Keratinocyte (primary cell): Measurements from ENCODE around the gene PGLYRP2. TPM values are rescaled to one million over a fixed set of nuclear protein-coding genes. Genes with fewer than 3 reads are reported as not detected.

Source experiments
- DNase-seq: peaks from one replicate; pipeline ENCODE4 v3.0.0-alpha.2; 2011; ENCODE audit warnings: low read depth, missing footprints, low spot score
- FAIRE-seq: peaks from 2 replicates; lab custom pipeline; 2011; peaks lifted over from hg19 to GRCh38; lab: Jason Lieb, UNC
- H2AFZ ChIP-seq: 2 replicates; pipeline ENCODE4 v1.6.0; 2012; ENCODE audit warnings: low read length, control low read depth, inconsistent platforms; ENCODE audit not compliant: control insufficient read depth
- H3K27ac ChIP-seq: 2 replicates; pipeline ENCODE4 v1.5.1; 2011; ENCODE audit warnings: low read length; ENCODE audit not compliant: control insufficient read depth, insufficient read depth
- H3K27me3 ChIP-seq: 3 replicates; pipeline ENCODE4 v1.6.0; 2011; ENCODE audit warnings: low read length; ENCODE audit not compliant: control insufficient read depth, insufficient read depth; ENCODE audit errors: extremely low read depth
- H3K36me3 ChIP-seq, 2 experiments: 2 replicates in 1 of 2; 3 replicates in 1 of 2; pipeline ENCODE4 v1.5.1; 2011; ENCODE audit warnings: low read length in 2 of 2, mild to moderate bottlenecking in 1 of 2; ENCODE audit not compliant: control insufficient read depth in 2 of 2, insufficient read depth in 2 of 2; ENCODE audit errors: extremely low read depth in 1 of 2
- H3K4me1 ChIP-seq: 3 replicates; pipeline ENCODE4 v1.5.1; 2011; ENCODE audit warnings: low read length; ENCODE audit not compliant: control insufficient read depth, insufficient read depth; ENCODE audit errors: extremely low read depth
- H3K4me2 ChIP-seq: 3 replicates; pipeline ENCODE4 v1.6.0; 2011; ENCODE audit warnings: low read depth, low read length; ENCODE audit not compliant: control insufficient read depth, insufficient read depth; ENCODE audit errors: extremely low read depth
- H3K4me3 ChIP-seq, 3 experiments: fragments of 200-600 bp in 1 of 3; sonication (generic) in 1 of 3; 2 replicates in 2 of 3; 3 replicates in 1 of 3; pipeline ENCODE4 v1.5.1; 2011 to 2016; ENCODE audit warnings: low read length in 3 of 3, mild to moderate bottlenecking in 3 of 3, control low read depth in 2 of 3, inconsistent platforms in 1 of 3, low read depth in 1 of 3, mixed read lengths in 1 of 3, mixed run types in 1 of 3, moderate library complexity in 1 of 3; ENCODE audit not compliant: control insufficient read depth in 2 of 3, insufficient read depth in 2 of 3; ENCODE audit errors: extremely low read depth in 1 of 3
- H3K79me2 ChIP-seq: 2 replicates; pipeline ENCODE4 v1.6.0; 2012; ENCODE audit warnings: low read length; ENCODE audit not compliant: control insufficient read depth, insufficient read depth
- H3K9ac ChIP-seq: 3 replicates; pipeline ENCODE4 v1.6.0; 2011; ENCODE audit warnings: low read length; ENCODE audit not compliant: control insufficient read depth, insufficient read depth; ENCODE audit errors: extremely low read depth
- H3K9me1 ChIP-seq: 3 replicates; pipeline ENCODE4 v1.6.0; 2011; ENCODE audit warnings: low read length; ENCODE audit not compliant: control insufficient read depth, insufficient read depth; ENCODE audit errors: extremely low read depth
- H3K9me3 ChIP-seq: 2 replicates; pipeline ENCODE4 v1.5.1; 2012; ENCODE audit warnings: low read depth, low read length; ENCODE audit not compliant: control insufficient read depth
- H4K20me1 ChIP-seq: 3 replicates; pipeline ENCODE4 v1.6.0; 2011; ENCODE audit warnings: low read length; ENCODE audit not compliant: control insufficient read depth, insufficient read depth; ENCODE audit errors: extremely low read depth
- EZH2 ChIP-seq: IDR thresholded peaks from one replicate; pipeline ENCODE4 v1.6.1; 2012; ENCODE audit warnings: inconsistent platforms, mild to moderate bottlenecking, low read length, moderate library complexity
- dilution Hi-C: fragments of 300-500 bp; cut with MboI; formaldehyde crosslinking; loops from one replicate; pipeline ENCODE4 v1.7.0; 2020; ENCODE audit warnings: low sequenced_read_pairs; ENCODE audit not compliant: extremely low pct_ligation_motif_present
- polyA plus RNA-seq, 5 experiments: library from polyadenylated mRNA; depleted of rRNA in 3 of 5; stranded (reverse) in 3 of 5; stranded (forward) in 1 of 5; unstranded in 1 of 5; fragments of >200 nt; gene quantifications; 1 replicate in 1 of 5; 2 replicates in 3 of 5; 3 replicates in 1 of 5; pipeline versions ENCODE4 v1.2.1 to v1.2.3, GENCODE V29; 2011 to 2012; ENCODE audit warnings: missing spikeins in 2 of 5, low read depth in 1 of 5, low replicate concordance in 1 of 5
- TF ChIP-seq, protein P1 (sequence below), 3 experiments: IDR thresholded peaks in 1 of 3; conservative IDR thresholded peaks in 1 of 3; optimal IDR thresholded peaks in 1 of 3; 2 replicates in 2 of 3; 3 replicates in 1 of 3; pipeline versions ENCODE3 to v1.5.1; 2011; ENCODE audit warnings: low read length in 3 of 3, mild to moderate bottlenecking in 3 of 3, moderate library complexity in 2 of 3, control low read depth in 1 of 3, inconsistent platforms in 1 of 3; ENCODE audit not compliant: insufficient read depth in 2 of 3; ENCODE audit errors: extremely low read depth in 1 of 3

Gene PGLYRP2
- polyA plus RNA-seq, 1 donor (not counting 4 experiments of a cell fraction or from before 2014, with no cell fraction given): not detected

DNA sequence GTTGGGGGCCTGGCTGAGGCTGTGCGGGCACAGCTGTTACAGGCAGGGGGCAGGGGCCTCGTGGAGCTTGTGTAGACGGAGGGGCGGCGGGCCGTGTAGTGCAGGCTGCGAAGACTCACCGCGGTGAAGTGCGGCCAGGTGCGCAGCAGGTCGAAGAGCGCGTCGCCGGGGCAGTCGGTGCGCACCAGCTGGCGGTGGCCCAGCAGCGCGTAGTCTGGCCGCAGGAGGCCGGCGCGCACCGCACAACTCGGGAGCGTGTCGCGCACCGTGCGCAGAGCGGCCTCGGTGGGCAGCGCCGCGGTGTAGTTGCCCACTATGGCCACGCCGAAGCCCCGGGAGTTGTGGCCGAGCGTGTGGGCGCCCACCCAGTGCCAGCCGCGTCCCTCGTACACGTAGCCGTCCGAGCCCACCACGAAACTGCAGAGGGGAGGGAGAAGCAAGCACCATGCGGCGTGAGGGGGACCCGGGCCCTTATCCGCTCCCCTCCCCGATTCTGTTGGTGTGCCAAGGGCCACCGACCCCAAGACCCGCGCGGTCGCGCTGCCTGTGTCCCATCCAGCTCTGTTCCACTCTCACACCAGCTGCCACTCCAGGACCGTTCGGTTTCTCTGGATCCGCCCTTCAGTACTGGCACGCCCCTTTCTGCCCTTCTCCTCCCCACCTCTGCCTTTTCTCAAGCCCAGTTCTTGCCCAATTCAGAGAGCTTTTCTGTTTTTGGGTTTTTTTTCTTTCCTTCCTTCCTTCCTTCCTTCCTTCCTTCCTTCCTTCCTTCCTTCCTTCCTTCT is 9.6 kb downstream of the PGLYRP2 start:
- H4K20me1 ChIP-seq: no peaks in the 10 kb centered on the region
- no peaks in the 10 kb centered on the region for H3K4me1 ChIP-seq
- DNase-seq (no peak), FAIRE-seq (no peak)
- no peak overlapping the region for H2AFZ ChIP-seq
- no peak overlapping the region for H3K4me3 ChIP-seq
- dilution Hi-C loops: no loop called here
- H3K27me3 ChIP-seq: peaks cover 18% of the 10 kb centered on the region
- H3K9me1 ChIP-seq: no peaks in the 10 kb centered on the region
- no peak overlapping the region for H3K27ac ChIP-seq
- no peak overlapping the region for H3K9ac ChIP-seq
- peak; percentile 67 for TF ChIP-seq EZH2
- TF ChIP-seq, protein P1, sequence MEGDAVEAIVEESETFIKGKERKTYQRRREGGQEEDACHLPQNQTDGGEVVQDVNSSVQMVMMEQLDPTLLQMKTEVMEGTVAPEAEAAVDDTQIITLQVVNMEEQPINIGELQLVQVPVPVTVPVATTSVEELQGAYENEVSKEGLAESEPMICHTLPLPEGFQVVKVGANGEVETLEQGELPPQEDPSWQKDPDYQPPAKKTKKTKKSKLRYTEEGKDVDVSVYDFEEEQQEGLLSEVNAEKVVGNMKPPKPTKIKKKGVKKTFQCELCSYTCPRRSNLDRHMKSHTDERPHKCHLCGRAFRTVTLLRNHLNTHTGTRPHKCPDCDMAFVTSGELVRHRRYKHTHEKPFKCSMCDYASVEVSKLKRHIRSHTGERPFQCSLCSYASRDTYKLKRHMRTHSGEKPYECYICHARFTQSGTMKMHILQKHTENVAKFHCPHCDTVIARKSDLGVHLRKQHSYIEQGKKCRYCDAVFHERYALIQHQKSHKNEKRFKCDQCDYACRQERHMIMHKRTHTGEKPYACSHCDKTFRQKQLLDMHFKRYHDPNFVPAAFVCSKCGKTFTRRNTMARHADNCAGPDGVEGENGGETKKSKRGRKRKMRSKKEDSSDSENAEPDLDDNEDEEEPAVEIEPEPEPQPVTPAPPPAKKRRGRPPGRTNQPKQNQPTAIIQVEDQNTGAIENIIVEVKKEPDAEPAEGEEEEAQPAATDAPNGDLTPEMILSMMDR (optimal IDR thresholded peaks at IDR 0.05 in 1 of 3, IDR thresholded peaks at IDR 0.05 in 1 of 3, conservative IDR thresholded peaks at IDR 0.05 in 1 of 3; ENCODE audit: extremely low read depth in 1 of 3, insufficient read depth in 2 of 3, low read length in 3 of 3): no peak
- H3K36me3 ChIP-seq: no peaks in the 10 kb centered on the region
- no peaks in the 10 kb centered on the region for H3K79me2 ChIP-seq
- no peaks in the 10 kb centered on the region for H3K9me3 ChIP-seq
- no peak overlapping the region for H3K4me2 ChIP-seq

DNA sequence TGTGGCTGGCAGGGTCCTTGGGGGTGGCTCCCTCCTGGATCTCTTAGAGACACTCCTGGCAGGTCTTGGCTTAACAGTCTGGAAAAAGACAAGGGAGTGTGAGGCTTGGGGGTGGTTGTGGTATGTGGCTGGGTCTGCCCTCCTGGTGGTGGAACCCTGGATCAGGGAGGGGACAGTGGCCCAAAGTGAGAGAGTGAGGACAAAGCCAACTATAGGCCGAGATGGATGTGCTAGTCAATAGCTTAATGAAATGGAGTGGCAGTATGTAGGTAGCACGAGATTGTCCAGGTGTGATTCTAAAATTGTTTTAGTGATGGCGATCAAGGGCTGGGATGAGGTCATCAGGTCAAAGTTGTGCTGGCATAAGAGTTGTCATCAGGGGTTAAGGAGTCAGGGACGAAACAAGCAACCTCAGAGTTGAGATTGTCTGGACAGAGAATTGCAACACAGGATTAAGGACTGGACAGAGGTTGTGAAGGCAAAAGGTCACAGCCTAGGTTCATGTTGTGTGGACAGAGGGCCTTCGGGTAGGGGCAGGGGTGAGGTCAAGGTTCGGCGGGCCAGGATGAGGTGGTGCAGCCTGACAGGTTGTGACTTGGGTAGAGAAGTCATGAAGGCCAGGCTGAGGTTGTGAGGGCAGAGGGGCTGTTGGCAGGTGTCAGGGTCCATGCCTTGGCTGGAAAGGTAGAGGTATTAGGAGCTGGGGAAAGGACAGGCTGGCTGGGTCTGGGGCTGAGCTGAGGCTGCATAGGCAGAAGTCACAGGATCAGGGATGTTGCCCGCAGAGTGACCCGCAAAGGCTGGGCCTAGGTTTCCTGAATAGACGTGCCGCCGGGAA is 10.4 kb downstream of the PGLYRP2 start:
- Histone ChIP-seq H3K4me1 (no peaks in the 10 kb centered on the region), H3K36me3 (no peaks in the 10 kb centered on the region), H2AFZ (no peak overlapping the region), H3K9ac (no peak overlapping the region), H3K4me2 (no peak overlapping the region), H3K9me1 (no peaks in the 10 kb centered on the region), H3K4me3 (no peak overlapping the region), H3K9me3 (no peaks in the 10 kb centered on the region), H3K27ac (no peak overlapping the region), H3K79me2 (no peaks in the 10 kb centered on the region), H4K20me1 (no peaks in the 10 kb centered on the region), H3K27me3 (peaks cover 19% of the 10 kb centered on the region)
- TF ChIP-seq, protein P1 (optimal IDR thresholded peaks at IDR 0.05 in 1 of 3, IDR thresholded peaks at IDR 0.05 in 1 of 3, conservative IDR thresholded peaks at IDR 0.05 in 1 of 3; ENCODE audit: extremely low read depth in 1 of 3, insufficient read depth in 2 of 3, low read length in 3 of 3): no peak
- no peak for TF ChIP-seq EZH2
- dilution Hi-C loops: no loop called here
- no peak for DNase-seq
- no peak for FAIRE-seq
